OCI-LY3 (cell line): ENCODE results near the gene AXIN1.

Source experiments
- H2AFZ ChIP-seq: fragments of 200-600, 300-600 bp; shearing (Covaris generic); 2 replicates; pipeline ENCODE4 v1.6.0; 2014; ENCODE audit warnings: antibody characterized with exemption, low read depth, low read length
- H3K27ac ChIP-seq: fragments of 200-600, 300-600 bp; sonication (generic); 2 replicates; pipeline ENCODE4 v1.5.1; 2014; ENCODE audit warnings: mild to moderate bottlenecking, low read length, moderate library complexity, mixed read lengths
- H3K27me3 ChIP-seq: fragments of 200-600, 300-600 bp; sonication (generic); 2 replicates; pipeline ENCODE4 v1.6.1; 2014; ENCODE audit warnings: low read depth, low read length, mixed read lengths
- H3K36me3 ChIP-seq: fragments of 200-600, 300-600 bp; sonication (generic); replicated peaks from 2 replicates; pipeline ENCODE3; 2014; ENCODE audit warnings: low read depth, low read length, mixed read lengths
- H3K4me1 ChIP-seq: fragments of 300-600, 200-600 bp; sonication (generic); 2 replicates; pipeline ENCODE4 v1.6.1; 2014; ENCODE audit warnings: low read length, mixed read lengths
- H3K4me2 ChIP-seq: fragments of 200-600, 300-600 bp; sonication (generic); 2 replicates; pipeline ENCODE4 v1.6.1; 2014; ENCODE audit warnings: low read length, mixed read lengths
- H3K4me3 ChIP-seq: fragments of 300-600, 200-600 bp; sonication (generic); 2 replicates; pipeline ENCODE4 v1.5.1; 2014; ENCODE audit warnings: antibody characterized with exemption, mild to moderate bottlenecking, low read length, moderate library complexity
- H3K79me2 ChIP-seq: fragments of 300-600, 200-600 bp; shearing (Covaris generic); 2 replicates; pipeline ENCODE4 v1.6.1; 2014; ENCODE audit warnings: mild to moderate bottlenecking, low read length, mixed read lengths
- H3K9ac ChIP-seq: fragments of 300-600, 200-600 bp; shearing (Covaris generic); 2 replicates; pipeline ENCODE4 v1.6.0; 2014; ENCODE audit warnings: mild to moderate bottlenecking, low read length, moderate library complexity
- H3K9me3 ChIP-seq: fragments of 200-600, 300-600 bp; shearing (Covaris generic); 2 replicates; pipeline ENCODE4 v1.6.1; 2014; ENCODE audit warnings: low read length, mixed read lengths; ENCODE audit not compliant: insufficient read depth
- H4K20me1 ChIP-seq: fragments of 200-600, 300-600 bp; sonication (generic); 2 replicates; pipeline ENCODE4 v1.6.1; 2016; ENCODE audit warnings: low read length, mixed read lengths; ENCODE audit not compliant: insufficient read depth
- EZH2phosphoT487 ChIP-seq: fragments of 200-600 bp; shearing (Covaris generic); IDR thresholded peaks from 2 replicates; pipeline ENCODE4 v1.6.1; 2018; ENCODE audit warnings: antibody characterized with exemption, mixed run types, low read depth
- TF ChIP-seq, protein P1 (sequence below): fragments of 200-600, 300-600 bp; sonication (generic); IDR thresholded peaks from 2 replicates; pipeline ENCODE4 v1.5.1; 2014; ENCODE audit warnings: antibody characterized with exemption, low read length, low read depth

AXIN1 gene

DNA sequence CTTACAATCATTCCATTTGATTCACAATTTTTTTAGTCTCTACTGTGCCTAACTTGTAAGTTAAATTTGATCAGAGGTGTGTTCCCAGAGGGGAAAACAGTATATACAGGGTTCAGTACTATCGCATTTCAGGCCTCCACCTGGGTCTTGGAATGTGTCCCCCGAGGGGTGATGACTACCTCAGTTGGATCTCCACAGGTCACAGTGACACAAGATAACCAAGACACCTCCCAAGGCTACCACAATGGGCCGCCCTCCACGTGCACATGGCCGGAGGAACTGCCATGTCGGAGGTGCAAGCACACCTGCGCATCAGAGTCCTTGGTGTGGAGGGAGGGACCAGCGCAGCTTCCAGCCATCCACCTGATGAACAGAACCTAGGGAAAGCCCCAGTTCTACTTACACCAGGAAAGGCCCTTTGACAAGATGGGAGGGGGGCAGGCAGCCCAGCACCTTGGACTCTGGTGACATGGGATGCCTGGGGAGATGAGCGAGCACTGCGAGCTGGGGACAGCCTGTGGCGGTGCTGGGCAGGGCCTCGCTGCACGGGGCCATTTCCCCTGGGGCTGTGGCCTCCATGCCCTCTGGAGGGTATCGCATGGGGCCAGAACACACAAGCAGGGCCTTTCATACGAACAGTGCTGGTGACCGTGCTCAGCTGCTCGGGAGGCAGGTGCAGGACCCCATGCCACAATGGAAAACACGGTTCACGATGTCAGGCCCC is 35.6 kb downstream of the AXIN1 start:
- Histone ChIP-seq H3K36me3 (no peaks in the 10 kb centered on the region), H4K20me1 (peaks cover 45% of the 10 kb centered on the region), H2AFZ (no peak overlapping the region), H3K4me3 (no peak overlapping the region), H3K4me1 (no peaks in the 10 kb centered on the region), H3K4me2 (no peak overlapping the region), H3K27me3 (no peaks in the 10 kb centered on the region), H3K79me2 (peaks cover 38% of the 10 kb centered on the region), H3K9me3 (no peaks in the 10 kb centered on the region), H3K27ac (no peak overlapping the region), H3K9ac (no peak overlapping the region)
- TF ChIP-seq, protein P1, sequence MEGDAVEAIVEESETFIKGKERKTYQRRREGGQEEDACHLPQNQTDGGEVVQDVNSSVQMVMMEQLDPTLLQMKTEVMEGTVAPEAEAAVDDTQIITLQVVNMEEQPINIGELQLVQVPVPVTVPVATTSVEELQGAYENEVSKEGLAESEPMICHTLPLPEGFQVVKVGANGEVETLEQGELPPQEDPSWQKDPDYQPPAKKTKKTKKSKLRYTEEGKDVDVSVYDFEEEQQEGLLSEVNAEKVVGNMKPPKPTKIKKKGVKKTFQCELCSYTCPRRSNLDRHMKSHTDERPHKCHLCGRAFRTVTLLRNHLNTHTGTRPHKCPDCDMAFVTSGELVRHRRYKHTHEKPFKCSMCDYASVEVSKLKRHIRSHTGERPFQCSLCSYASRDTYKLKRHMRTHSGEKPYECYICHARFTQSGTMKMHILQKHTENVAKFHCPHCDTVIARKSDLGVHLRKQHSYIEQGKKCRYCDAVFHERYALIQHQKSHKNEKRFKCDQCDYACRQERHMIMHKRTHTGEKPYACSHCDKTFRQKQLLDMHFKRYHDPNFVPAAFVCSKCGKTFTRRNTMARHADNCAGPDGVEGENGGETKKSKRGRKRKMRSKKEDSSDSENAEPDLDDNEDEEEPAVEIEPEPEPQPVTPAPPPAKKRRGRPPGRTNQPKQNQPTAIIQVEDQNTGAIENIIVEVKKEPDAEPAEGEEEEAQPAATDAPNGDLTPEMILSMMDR = no peak

DNA sequence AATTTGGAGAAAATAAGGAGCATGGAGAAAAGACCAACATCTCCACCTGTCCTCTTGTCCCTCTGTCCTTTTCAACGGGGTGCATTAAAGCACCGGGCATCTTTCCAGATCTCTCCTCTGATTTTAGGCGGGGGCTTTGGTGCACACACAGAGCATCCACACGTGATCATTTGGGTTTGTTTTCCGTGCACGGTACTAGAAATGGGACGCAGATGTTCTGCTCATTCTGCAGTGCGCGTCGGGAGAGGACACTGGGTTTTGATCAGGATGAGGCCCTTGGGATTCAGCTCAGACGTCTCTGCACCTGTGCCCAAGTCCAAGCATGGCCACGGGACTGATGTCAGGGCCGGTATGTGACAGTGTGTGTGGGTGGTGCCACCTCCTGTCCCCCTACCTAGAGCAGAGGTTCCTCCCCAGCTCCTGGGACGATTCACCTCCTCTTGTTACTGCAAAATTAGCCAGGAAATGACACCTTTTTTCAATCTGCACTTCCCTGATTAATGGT is 37.7 kb downstream of the AXIN1 start:
- Histone ChIP-seq H3K79me2 (peaks cover 22% of the 10 kb centered on the region), H2AFZ (no peak overlapping the region), H3K27me3 (no peaks in the 10 kb centered on the region), H3K9me3 (no peaks in the 10 kb centered on the region), H3K36me3 (no peaks in the 10 kb centered on the region), H3K9ac (no peak overlapping the region), H3K4me1 (no peaks in the 10 kb centered on the region), H4K20me1 (peaks cover 39% of the 10 kb centered on the region), H3K4me2 (no peak overlapping the region), H3K27ac (no peak overlapping the region), H3K4me3 (no peak overlapping the region)
- TF ChIP-seq, protein P1 = no peak
- TF ChIP-seq EZH2phosphoT487 = no peak

DNA sequence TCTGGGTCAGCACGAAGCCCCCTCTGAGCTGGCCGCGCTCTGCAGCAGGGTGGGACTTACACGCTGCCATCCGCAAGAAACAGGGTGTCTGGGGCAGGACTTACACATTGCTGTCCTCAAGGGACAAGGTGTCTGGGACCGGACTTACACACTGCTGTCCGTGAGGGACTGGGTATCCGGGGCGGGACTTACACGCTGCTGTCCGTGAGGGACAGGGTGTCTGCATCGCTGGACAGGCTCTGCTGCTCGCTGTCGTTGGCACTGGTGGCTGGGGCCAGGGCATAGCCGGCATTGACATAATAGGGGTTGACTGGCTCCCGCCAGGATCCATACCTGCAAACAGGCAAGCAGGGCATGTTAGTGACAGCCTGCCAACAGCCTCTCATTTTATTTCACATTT is 38.2 kb downstream of the AXIN1 start:
- H4K20me1 ChIP-seq = peaks cover 38% of the 10 kb centered on the region
- H3K79me2 ChIP-seq = peaks cover 19% of the 10 kb centered on the region; the same call in 1 of the 2 replicates
- H3K4me2 ChIP-seq = no peak overlapping the region
- H3K27ac ChIP-seq = no peak overlapping the region
- no peak overlapping the region for H3K9ac ChIP-seq
- TF ChIP-seq, protein P1 = no peak
- TF ChIP-seq EZH2phosphoT487 = no peak
- H3K4me3 ChIP-seq = no peak overlapping the region
- no peaks in the 10 kb centered on the region for H3K27me3 ChIP-seq
- H2AFZ ChIP-seq = no peak overlapping the region
- no peaks in the 10 kb centered on the region for H3K4me1 ChIP-seq
- peaks cover 3% of the 10 kb centered on the region for H3K36me3 ChIP-seq
- no peaks in the 10 kb centered on the region for H3K9me3 ChIP-seq

- TF ChIP-seq EZH2phosphoT487 = no peak
- TF ChIP-seq, protein P1 = no peak
- Histone ChIP-seq H4K20me1 (peaks cover 13% of the 10 kb centered on the region), H3K4me3 (no peak overlapping the region), H3K4me2 (no peak overlapping the region), H3K27ac (no peak overlapping the region), H3K9me3 (no peaks in the 10 kb centered on the region), H3K9ac (no peak overlapping the region), H3K27me3 (no peaks in the 10 kb centered on the region), H3K79me2 (peaks cover 6% of the 10 kb centered on the region; the same call in 1 of the 2 replicates), H3K4me1 (no peaks in the 10 kb centered on the region), H2AFZ (no peak overlapping the region), H3K36me3 (peaks cover 3% of the 10 kb centered on the region)
These were observed 40.8 kb downstream of the AXIN1 start for GRCh38 chr16:311725-312124.
